ENCODE data around the gene KDM3A. TPM values are rescaled to one million over a fixed set of nuclear protein-coding genes. Genes with fewer than 3 reads are reported as not detected.
A peak's percentile ranks its signal among the peaks of the same experiment; 100 is the strongest.

Gene KDM3A
- total RNA-seq, 4 donors from 2014 or later: 87.5 to 121 (median 105) TPM

DNA sequence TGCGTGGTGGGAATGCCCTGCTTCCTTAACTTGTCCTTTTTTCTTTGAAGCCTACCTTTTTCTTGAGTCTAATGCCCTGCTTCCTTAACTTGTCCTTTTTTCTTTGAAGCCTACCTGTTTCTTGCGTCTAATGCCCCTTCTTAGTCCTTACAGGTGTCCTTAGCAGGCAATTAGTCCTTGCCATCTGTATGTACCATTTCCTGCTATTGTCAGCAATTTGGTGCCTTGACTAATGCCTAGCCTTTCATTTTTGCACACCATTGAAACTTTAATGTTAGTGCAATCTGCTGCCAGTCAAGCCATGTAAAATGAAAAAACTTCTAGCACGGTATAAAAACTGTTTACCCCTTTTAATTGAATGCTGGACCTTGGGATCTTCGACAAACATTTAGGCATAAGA is 4.3 kb downstream of the KDM3A start:
- no peak overlapping the region for H3K4me3 ChIP-seq (ENCODE audit: low read depth, poor library complexity, severe bottlenecking)
- intact Hi-C loops (cut with DNase I; ENCODE audit: low total_unique reads): no loop called here
- DNase-seq (ENCODE audit: low spot score in 2 of 2): no peak
- TF ChIP-seq, protein P1, sequence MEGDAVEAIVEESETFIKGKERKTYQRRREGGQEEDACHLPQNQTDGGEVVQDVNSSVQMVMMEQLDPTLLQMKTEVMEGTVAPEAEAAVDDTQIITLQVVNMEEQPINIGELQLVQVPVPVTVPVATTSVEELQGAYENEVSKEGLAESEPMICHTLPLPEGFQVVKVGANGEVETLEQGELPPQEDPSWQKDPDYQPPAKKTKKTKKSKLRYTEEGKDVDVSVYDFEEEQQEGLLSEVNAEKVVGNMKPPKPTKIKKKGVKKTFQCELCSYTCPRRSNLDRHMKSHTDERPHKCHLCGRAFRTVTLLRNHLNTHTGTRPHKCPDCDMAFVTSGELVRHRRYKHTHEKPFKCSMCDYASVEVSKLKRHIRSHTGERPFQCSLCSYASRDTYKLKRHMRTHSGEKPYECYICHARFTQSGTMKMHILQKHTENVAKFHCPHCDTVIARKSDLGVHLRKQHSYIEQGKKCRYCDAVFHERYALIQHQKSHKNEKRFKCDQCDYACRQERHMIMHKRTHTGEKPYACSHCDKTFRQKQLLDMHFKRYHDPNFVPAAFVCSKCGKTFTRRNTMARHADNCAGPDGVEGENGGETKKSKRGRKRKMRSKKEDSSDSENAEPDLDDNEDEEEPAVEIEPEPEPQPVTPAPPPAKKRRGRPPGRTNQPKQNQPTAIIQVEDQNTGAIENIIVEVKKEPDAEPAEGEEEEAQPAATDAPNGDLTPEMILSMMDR (IDR thresholded peaks at IDR 0.05): no peak
- TF ChIP-seq POLR2A (IDR thresholded peaks at IDR 0.05): no peak
- 71 to 73% methylated on average over 4 of the region's 4 CpGs for WGBS, 2 donors

DNA sequence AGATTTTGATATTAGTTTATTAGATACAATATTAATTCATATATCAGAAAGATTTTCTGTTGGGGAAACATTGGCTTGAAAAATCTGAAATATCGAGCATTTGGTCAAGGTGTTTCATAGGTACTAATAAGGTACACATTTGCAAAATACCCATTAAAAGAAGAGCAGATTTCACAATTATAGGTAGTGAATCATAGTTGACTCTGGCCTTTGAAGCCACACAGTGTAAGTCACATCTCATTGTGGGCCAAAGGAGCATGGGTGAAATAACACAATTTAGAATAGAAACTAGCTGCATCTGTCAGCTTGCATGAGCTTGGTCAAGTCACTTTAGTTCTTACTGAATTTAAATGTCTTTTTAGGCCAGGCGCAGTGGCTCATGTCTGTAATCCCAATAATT is 4.9 kb downstream of the KDM3A start:
- no peak for DNase-seq (ENCODE audit: low spot score in 2 of 2)
- 95 to 96% methylated on average over 2 of the region's 2 CpGs for WGBS, 2 donors
- intact Hi-C loops (cut with DNase I; ENCODE audit: low total_unique reads): no loop called here
- TF ChIP-seq, protein P1 (IDR thresholded peaks at IDR 0.05): no peak
- no peak for TF ChIP-seq POLR2A (IDR thresholded peaks at IDR 0.05)
- H3K4me3 ChIP-seq (ENCODE audit: low read depth, poor library complexity, severe bottlenecking): no peak overlapping the region

DNA sequence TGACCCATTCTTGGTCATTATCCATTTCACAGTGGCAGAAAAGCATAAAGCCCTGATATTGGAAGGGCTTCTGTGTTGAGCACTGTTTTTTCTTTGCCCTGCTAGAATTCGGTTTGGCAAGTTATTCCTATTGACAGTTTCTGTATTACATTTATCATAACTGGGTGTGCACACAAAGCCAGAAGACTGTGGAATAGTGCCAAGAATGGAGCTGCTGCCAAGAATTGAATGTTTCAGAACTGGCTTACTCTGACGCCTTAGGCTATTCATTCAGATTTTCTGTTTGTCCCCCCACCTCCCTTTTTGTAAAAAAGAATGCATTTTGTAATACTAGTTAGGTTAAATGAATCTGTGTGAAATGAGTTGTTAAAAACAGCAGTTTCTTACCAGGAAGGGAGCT is 12.7 kb downstream of the KDM3A start:
- H3K4me3 ChIP-seq (ENCODE audit: low read depth, poor library complexity, severe bottlenecking): no peak overlapping the region
- TF ChIP-seq POLR2A (IDR thresholded peaks at IDR 0.05): no peak
- TF ChIP-seq, protein P1 (IDR thresholded peaks at IDR 0.05): no peak
- DNase-seq (ENCODE audit: low spot score in 2 of 2): peak in 1 of 2 donors; percentile 83
- intact Hi-C loops (cut with DNase I; ENCODE audit: low total_unique reads): no loop called here
- 3 to 12% methylated on average over 2 of the region's 2 CpGs for WGBS, 2 donors

DNA sequence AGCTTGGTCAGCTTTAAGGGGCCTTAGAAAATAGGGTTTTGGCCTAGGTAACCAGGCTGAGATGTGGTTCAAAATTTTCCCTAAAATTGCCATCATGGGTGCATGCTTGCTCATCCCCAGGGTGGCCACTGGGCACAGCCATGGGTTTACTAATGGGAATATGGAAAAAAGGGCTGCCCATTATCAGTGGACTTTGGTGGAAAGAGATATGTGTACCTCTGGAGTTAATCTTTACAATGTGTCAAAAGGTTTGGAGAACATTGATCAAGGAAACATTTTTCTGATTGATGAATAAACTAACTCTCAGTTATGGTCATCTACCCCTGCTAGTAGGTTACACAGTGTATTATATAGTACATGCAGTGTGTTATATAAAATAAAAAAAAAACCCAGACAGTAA is 13.1 kb downstream of the KDM3A start:
- no peak for DNase-seq (ENCODE audit: low spot score in 2 of 2)
- H3K4me3 ChIP-seq (ENCODE audit: low read depth, poor library complexity, severe bottlenecking): no peak overlapping the region
- TF ChIP-seq, protein P1 (IDR thresholded peaks at IDR 0.05): no peak
- no peak for TF ChIP-seq POLR2A (IDR thresholded peaks at IDR 0.05)
- intact Hi-C loops (cut with DNase I; ENCODE audit: low total_unique reads): no loop called here

DNA sequence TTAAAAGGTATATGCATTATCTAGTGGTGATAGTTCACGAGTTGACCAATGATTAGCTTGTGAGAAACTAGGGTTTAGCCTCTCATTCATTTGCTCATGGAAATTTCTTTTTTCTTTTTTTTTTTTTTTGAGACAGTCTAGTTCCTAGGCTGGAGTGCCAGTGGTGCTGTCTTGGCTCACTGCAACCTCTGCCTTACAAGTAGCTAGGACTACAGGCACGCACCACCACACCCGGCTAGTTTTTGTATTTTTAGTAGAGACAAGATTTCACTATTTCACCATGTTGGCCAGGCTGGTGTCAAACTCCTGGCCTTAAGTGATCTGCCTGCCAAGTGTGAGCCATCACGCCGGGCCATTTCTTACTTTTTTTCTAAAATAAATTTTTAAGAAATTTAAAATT is 14.0 kb downstream of the KDM3A start:
- 84 to 89% methylated on average over 5 of the region's 5 CpGs for whole genome bisulfite sequencing, 2 donors
- TF ChIP-seq POLR2A (IDR thresholded peaks at IDR 0.05): no peak
- TF ChIP-seq, protein P1 (IDR thresholded peaks at IDR 0.05): no peak

DNA sequence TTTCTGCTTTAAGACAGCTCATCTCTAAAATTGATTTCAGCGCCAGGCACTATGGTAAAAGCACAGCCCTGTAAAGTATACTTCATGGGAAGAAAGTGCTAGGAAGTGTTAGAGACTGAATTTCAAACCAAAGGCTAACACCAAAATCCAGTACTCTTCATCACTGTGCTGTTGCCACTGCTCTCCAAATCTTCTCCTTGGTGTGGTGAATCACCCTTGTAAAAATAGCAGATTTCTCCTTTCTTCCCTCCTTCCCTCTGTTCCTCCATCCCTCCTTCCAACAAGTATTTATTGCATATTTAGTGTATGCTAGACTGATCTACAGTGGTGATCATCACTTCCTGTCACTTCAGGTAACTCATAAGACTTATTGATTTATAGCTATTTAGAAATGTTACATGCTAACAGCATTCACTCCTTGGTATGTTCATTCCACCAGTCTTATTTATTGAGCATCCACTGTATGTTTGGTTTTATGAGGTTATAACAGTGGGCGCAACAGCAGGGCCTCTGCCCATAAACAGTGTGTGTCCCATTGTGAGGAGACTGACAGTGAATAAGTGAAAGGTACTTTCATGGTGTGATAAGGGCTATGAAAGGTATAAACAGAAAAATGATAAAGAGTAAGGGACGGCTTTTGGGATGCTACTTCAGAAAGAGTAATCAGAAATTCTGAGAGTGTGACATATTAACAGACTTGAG is 20.0 kb downstream of the KDM3A start:
- no peak for TF ChIP-seq POLR2A (IDR thresholded peaks at IDR 0.05)
- TF ChIP-seq, protein P1 (IDR thresholded peaks at IDR 0.05): no peak
- intact Hi-C loops (cut with DNase I; ENCODE audit: low total_unique reads): no loop called here
- no peak overlapping the region for H3K4me3 ChIP-seq (ENCODE audit: low read depth, poor library complexity, severe bottlenecking)
- WGBS, 2 donors: 95 to 99% methylated on average over 3 of the region's 3 CpGs
- no peak for DNase-seq (ENCODE audit: low spot score in 2 of 2)

More for the DNA sequence above, 14.0 kb downstream of the KDM3A start:
- no peak for DNase-seq (ENCODE audit: low spot score in 2 of 2)
- no peak overlapping the region for H3K4me3 ChIP-seq (ENCODE audit: low read depth, poor library complexity, severe bottlenecking)
- intact Hi-C loops (cut with DNase I; ENCODE audit: low total_unique reads): no loop called here
